Lower lobe of right lung (tissue), 2 donors: ENCODE measurements around the gene TM9SF2. TPM values are rescaled to one million over a fixed set of nuclear protein-coding genes. Genes with fewer than 3 reads are reported as not detected.
A peak's percentile ranks its signal among the peaks of the same experiment; 100 is the strongest.
"Not testable (repeated sequence)": the region's sequence is repeated elsewhere in the genome, so short reads cannot be mapped to it uniquely, and the experiment has no call there.

ENCODE experiments used
- ATAC-seq, 2 donors: fragments of 200-7000 bp; cut with Tn5 transposase; one replicate each; pipeline ENCODE4 v1.9.1; 2020 to 2022; ENCODE audit warnings: mild to moderate bottlenecking in 2 of 2, moderate library complexity in 2 of 2
- DNase-seq: peaks from one replicate; pipeline ENCODE4 v3.0.0-alpha.2; 2020
- H3K27ac ChIP-seq: fragments of 200-600 bp; one replicate; pipeline ENCODE4 v1.8.0; 2022
- H3K27me3 ChIP-seq: fragments of 200-600 bp; one replicate; pipeline ENCODE4 v1.8.0; 2022; ENCODE audit warnings: low read depth
- H3K36me3 ChIP-seq: fragments of 200-600 bp; one replicate; pipeline ENCODE4 v1.8.0; 2022; ENCODE audit warnings: mild to moderate bottlenecking
- H3K4me1 ChIP-seq: fragments of 200-600 bp; one replicate; pipeline ENCODE4 v1.8.0; 2022
- H3K4me3 ChIP-seq: fragments of 200-600 bp; one replicate; pipeline ENCODE4 v1.8.0; 2022; ENCODE audit warnings: mild to moderate bottlenecking
- H3K9me3 ChIP-seq: fragments of 200-600 bp; one replicate; pipeline ENCODE4 v1.8.0; 2022
- CTCF ChIP-seq: fragments of 200-600 bp; IDR thresholded peaks from one replicate; pipeline ENCODE4 v1.8.0; 2022; ENCODE audit warnings: antibody characterized with exemption, mild to moderate bottlenecking
- intact Hi-C: fragments of 100-400 bp; cut with DNase I; formaldehyde crosslinking; loops from one replicate; pipeline ENCODE4 v1.11.0; 2022
- long read RNA-seq: library from polyadenylated mRNA; unstranded; transcript quantifications from one replicate; pipeline ENCODE4 v2.0.0, GENCODE V29; 2021
- total RNA-seq: library from RNA; stranded (reverse); fragmentation: NEBNext Ultra II Directional; extraction: Animal tissue kit (Norgen Biotek cat#: 25700); gene quantifications from one replicate; pipeline ENCODE4 v1.2.1, GENCODE V29; 2021
- donor health status: DM: no; HTN: yes; CAD: no; lungs with severe emphysema.

The TM9SF2 gene
- total RNA-seq = 138 TPM
- long read RNA-seq, transcript TM9SF2-201 (17 exons, 3,430 nt) = major isoform, 527 of 575 reads
- long read RNA-seq, partial matches to known transcripts = 22 of 575 reads
- long read RNA-seq, other reads (novel, unspliced or antisense) = 26 of 575 reads

- Histone ChIP-seq H3K4me3 (peak within 1 kb of the TSS; percentile 79), H3K9me3 (no peaks in the 10 kb centered on the region), H3K4me1 (peaks cover 76% of the 10 kb centered on the region), H3K27me3 (no peaks in the 10 kb centered on the region), H3K36me3 (no peaks in the 10 kb centered on the region), H3K27ac (peak within 1 kb of the TSS; percentile 89)
- TF ChIP-seq CTCF = no peak
- intact Hi-C loops = no loop called here
- ATAC-seq (peak; percentile 92 to 93), DNase-seq (peak; percentile 96)
Measured at GRCh38 chr13:99501184-99501847, at the start of gene TM9SF2. TM9SF2 (plus strand) TSS chr13:99501472; CDS start chr13:99501607, 135 bp downstream.

- Histone ChIP-seq H3K27me3 (peaks cover 7% of the 10 kb centered on the region), H3K4me3 (no peak overlapping the region), H3K27ac (no peak overlapping the region), H3K9me3 (no peaks in the 10 kb centered on the region), H3K4me1 (no peaks in the 10 kb centered on the region), H3K36me3 (no peaks in the 10 kb centered on the region)
- DNase-seq = no peak
- ATAC-seq = no peak
- intact Hi-C loops = no loop called here
- TF ChIP-seq CTCF = no peak
Measured at GRCh38 chr13:99454518-99455183, 46.6 kb upstream of the TM9SF2 start.

GRCh38 chr13:99459099-99459850 is 42.0 kb upstream of the TM9SF2 start:
- ATAC-seq (no peak), DNase-seq (no peak)
- Histone ChIP-seq H3K4me3 (no peak overlapping the region), H3K4me1 (peaks cover 2% of the 10 kb centered on the region), H3K9me3 (no peaks in the 10 kb centered on the region), H3K36me3 (no peaks in the 10 kb centered on the region), H3K27ac (no peak overlapping the region), H3K27me3 (no peaks in the 10 kb centered on the region)
- no peak for TF ChIP-seq CTCF
- intact Hi-C loops = no loop called here

- H3K36me3 ChIP-seq, H3K27ac ChIP-seq, H3K27me3 ChIP-seq, DNase-seq, ATAC-seq, intact Hi-C loops, H3K9me3 ChIP-seq, H3K4me3 ChIP-seq: not testable (repeated sequence)
- peaks cover 11% of the 10 kb centered on the region for H3K4me1 ChIP-seq
Measured at GRCh38 chr13:99460802-99461201, 40.5 kb upstream of the TM9SF2 start.

- Histone ChIP-seq H3K9me3 (no peaks in the 10 kb centered on the region), H3K27me3 (no peaks in the 10 kb centered on the region), H3K4me1 (peaks cover 11% of the 10 kb centered on the region), H3K27ac (peak overlapping the region; percentile 34), H3K36me3 (no peaks in the 10 kb centered on the region), H3K4me3 (no peak overlapping the region)
- intact Hi-C loops = no loop called here
- no peak for TF ChIP-seq CTCF
- ATAC-seq = no peak
- no peak for DNase-seq
Measured at GRCh38 chr13:99463646-99464397, 37.5 kb upstream of the TM9SF2 start.
